Duodenal mucosa (tissue), 2 donors: ENCODE data around the gene PHC1.
"Not testable (repeated sequence)": the region's sequence is repeated elsewhere in the genome, so short reads cannot be mapped to it uniquely, and the experiment has no call there.

Source experiments
- H3K27ac ChIP-seq: one replicate; pipeline ENCODE4 v1.7.0; 2013; ENCODE audit warnings: low read depth, low read length
- H3K27me3 ChIP-seq, 2 donors: one replicate each; pipeline ENCODE4 v1.7.0; 2013; ENCODE audit warnings: low read length in 2 of 2, control low read depth in 1 of 2; ENCODE audit not compliant: insufficient read depth in 2 of 2, control insufficient read depth in 1 of 2
- H3K36me3 ChIP-seq, 2 donors: one replicate each; pipeline ENCODE4 v1.7.0; 2013; ENCODE audit warnings: low read length in 2 of 2, control low read depth in 1 of 2; ENCODE audit not compliant: insufficient read depth in 2 of 2, control insufficient read depth in 1 of 2
- H3K4me1 ChIP-seq, 2 donors: one replicate each; pipeline ENCODE4 v1.7.0; 2013; ENCODE audit warnings: low read length in 2 of 2, control low read depth in 1 of 2; ENCODE audit not compliant: insufficient read depth in 2 of 2, control insufficient read depth in 1 of 2
- H3K4me3 ChIP-seq, 2 donors: one replicate each; pipeline ENCODE4 v1.7.0; 2013; ENCODE audit warnings: low read length in 2 of 2, low read depth in 1 of 2
- H3K9ac ChIP-seq, 2 donors: one replicate each; pipeline ENCODE4 v1.7.0; 2013; ENCODE audit warnings: low read length in 2 of 2, low read depth in 1 of 2
- H3K9me3 ChIP-seq, 2 donors: one replicate each; pipeline ENCODE4 v1.7.0; 2013; ENCODE audit warnings: low read length in 2 of 2, control low read depth in 1 of 2; ENCODE audit not compliant: control insufficient read depth in 1 of 2

The PHC1 gene

GRCh38 chr12:8922544-8922943 is 8.2 kb downstream of the PHC1 start:
- peaks cover 0 to 3% of the 10 kb centered on the region in 2 donors for H3K36me3 ChIP-seq
- no peaks in the 10 kb centered on the region for H3K27me3 ChIP-seq
- no peak overlapping the region for H3K9ac ChIP-seq
- H3K27ac ChIP-seq: no peak overlapping the region
- H3K9me3 ChIP-seq: no peaks in the 10 kb centered on the region
- H3K4me3 ChIP-seq: no peak overlapping the region
- no peaks in the 10 kb centered on the region for H3K4me1 ChIP-seq

- not testable (repeated sequence) for H3K27ac ChIP-seq, H3K9me3 ChIP-seq, H3K27me3 ChIP-seq, H3K4me3 ChIP-seq, H3K9ac ChIP-seq, H3K4me1 ChIP-seq, H3K36me3 ChIP-seq
Observed at GRCh38 chr12:8930655-8931323, 16.5 kb downstream of the PHC1 start.

- not testable (repeated sequence) for H3K9ac ChIP-seq, H3K9me3 ChIP-seq, H3K27me3 ChIP-seq, H3K27ac ChIP-seq, H3K4me3 ChIP-seq, H3K4me1 ChIP-seq
- peaks cover 0 to 16% of the 10 kb centered on the region in 2 donors for H3K36me3 ChIP-seq
Observed at GRCh38 chr12:8932464-8932863, 18.2 kb downstream of the PHC1 start.

- H3K27ac ChIP-seq, H3K9me3 ChIP-seq, H3K4me3 ChIP-seq, H3K27me3 ChIP-seq, H3K4me1 ChIP-seq, H3K9ac ChIP-seq: not testable (repeated sequence)
- peaks cover 0 to 16% of the 10 kb centered on the region in 2 donors for H3K36me3 ChIP-seq
Observed at GRCh38 chr12:8934080-8934479, 19.8 kb downstream of the PHC1 start.

GRCh38 chr12:8936735-8937134 is 22.4 kb downstream of the PHC1 start:
- Histone ChIP-seq H3K4me1 (no peaks in the 10 kb centered on the region), H3K27ac (no peak overlapping the region), H3K4me3 (no peak overlapping the region), H3K9ac (no peak overlapping the region), H3K36me3 (peaks cover 3 to 18% of the 10 kb centered on the region in 2 donors), H3K9me3 (no peaks in the 10 kb centered on the region), H3K27me3 (no peaks in the 10 kb centered on the region)

- not testable (repeated sequence) for H3K27me3 ChIP-seq, H3K27ac ChIP-seq, H3K4me3 ChIP-seq, H3K9me3 ChIP-seq, H3K9ac ChIP-seq, H3K4me1 ChIP-seq
- peaks cover 14 to 25% of the 10 kb centered on the region in 2 donors for H3K36me3 ChIP-seq
Observed at GRCh38 chr12:8937842-8938442, 23.6 kb downstream of the PHC1 start.

GRCh38 chr12:8941691-8942478 is 27.6 kb downstream of the PHC1 start:
- Histone ChIP-seq H3K36me3 (peaks cover 35 to 52% of the 10 kb centered on the region in 2 donors), H3K4me3 (no peak overlapping the region), H3K27me3 (no peaks in the 10 kb centered on the region), H3K27ac (no peak overlapping the region), H3K9me3 (no peaks in the 10 kb centered on the region), H3K4me1 (no peaks in the 10 kb centered on the region), H3K9ac (no peak overlapping the region)

GRCh38 chr12:8943565-8944186 is 29.4 kb downstream of the PHC1 start:
- Histone ChIP-seq H3K4me1 (peaks cover 10 to 14% of the 10 kb centered on the region in 2 donors), H3K9me3 (no peaks in the 10 kb centered on the region), H3K27me3 (no peaks in the 10 kb centered on the region), H3K27ac (no peak overlapping the region), H3K4me3 (no peak overlapping the region), H3K36me3 (peaks cover 35 to 47% of the 10 kb centered on the region in 2 donors), H3K9ac (no peak overlapping the region)

- no peak overlapping the region for H3K9ac ChIP-seq
- no peaks in the 10 kb centered on the region for H3K27me3 ChIP-seq
- H3K4me1 ChIP-seq: peaks cover 12 to 14% of the 10 kb centered on the region in 2 donors
- H3K27ac ChIP-seq: no peak overlapping the region
- no peaks in the 10 kb centered on the region for H3K9me3 ChIP-seq
- H3K36me3 ChIP-seq: peaks cover 32 to 42% of the 10 kb centered on the region in 2 donors
- no peak overlapping the region for H3K4me3 ChIP-seq
Observed at GRCh38 chr12:8946733-8947132, 32.4 kb downstream of the PHC1 start.

GRCh38 chr12:8947737-8948136 is 33.4 kb downstream of the PHC1 start:
- H3K4me3 ChIP-seq: no peak overlapping the region
- H3K4me1 ChIP-seq: peaks cover 12 to 14% of the 10 kb centered on the region in 2 donors
- H3K9me3 ChIP-seq: no peaks in the 10 kb centered on the region
- H3K27me3 ChIP-seq: no peaks in the 10 kb centered on the region
- H3K9ac ChIP-seq: no peak overlapping the region
- H3K36me3 ChIP-seq: peaks cover 22 to 32% of the 10 kb centered on the region in 2 donors
- no peak overlapping the region for H3K27ac ChIP-seq
